HG02884 (cell line): ENCODE data around the gene CDH1.
A peak's percentile ranks its signal among the peaks of the same experiment; 100 is the strongest.
"Not testable (repeated sequence)": the region's sequence is repeated elsewhere in the genome, so short reads cannot be mapped to it uniquely, and the experiment has no call there.

Experiments
- ATAC-seq: cut with Tn5 transposase; IDR thresholded peaks from one replicate; pipeline ENCODE4 v1.9.1; 2021; ENCODE audit warnings: mild to moderate bottlenecking, moderate library complexity; ENCODE audit not compliant: unreplicated experiment

Gene CDH1

DNA sequence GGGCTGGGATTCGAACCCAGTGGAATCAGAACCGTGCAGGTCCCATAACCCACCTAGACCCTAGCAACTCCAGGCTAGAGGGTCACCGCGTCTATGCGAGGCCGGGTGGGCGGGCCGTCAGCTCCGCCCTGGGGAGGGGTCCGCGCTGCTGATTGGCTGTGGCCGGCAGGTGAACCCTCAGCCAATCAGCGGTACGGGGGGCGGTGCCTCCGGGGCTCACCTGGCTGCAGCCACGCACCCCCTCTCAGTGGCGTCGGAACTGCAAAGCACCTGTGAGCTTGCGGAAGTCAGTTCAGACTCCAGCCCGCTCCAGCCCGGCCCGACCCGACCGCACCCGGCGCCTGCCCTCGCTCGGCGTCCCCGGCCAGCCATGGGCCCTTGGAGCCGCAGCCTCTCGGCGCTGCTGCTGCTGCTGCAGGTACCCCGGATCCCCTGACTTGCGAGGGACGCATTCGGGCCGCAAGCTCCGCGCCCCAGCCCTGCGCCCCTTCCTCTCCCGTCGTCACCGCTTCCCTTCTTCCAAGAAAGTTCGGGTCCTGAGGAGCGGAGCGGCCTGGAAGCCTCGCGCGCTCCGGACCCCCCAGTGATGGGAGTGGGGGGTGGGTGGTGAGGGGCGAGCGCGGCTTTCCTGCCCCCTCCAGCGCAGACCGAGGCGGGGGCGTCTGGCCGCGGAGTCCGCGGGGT is at the start of gene CDH1:
CDH1 (plus strand) TSS at position 247 of the 684 bp plus-strand sequence; CDS start at position 371, 124 bp downstream.
- ATAC-seq: no peak

DNA sequence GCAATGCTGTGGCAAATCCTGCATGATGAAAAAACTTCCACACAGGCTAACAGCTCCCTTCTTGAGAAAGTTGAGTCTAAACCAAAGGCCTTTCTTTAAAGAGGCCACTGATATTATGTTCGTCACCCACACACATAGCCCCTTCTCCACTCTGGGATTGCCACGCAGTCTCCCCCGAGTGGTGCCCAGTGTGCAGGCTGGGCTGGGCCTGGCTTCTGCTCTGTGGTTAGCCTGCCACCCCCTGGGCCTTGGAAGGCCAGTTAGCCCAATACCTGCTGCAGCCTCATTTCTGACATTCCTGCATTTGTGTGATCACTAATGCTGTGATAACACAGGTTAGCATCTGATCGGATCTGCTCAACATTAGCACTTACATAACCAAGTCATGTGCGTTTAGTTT is 47.2 kb upstream of the CDH1 start:
- no peak for ATAC-seq

DNA sequence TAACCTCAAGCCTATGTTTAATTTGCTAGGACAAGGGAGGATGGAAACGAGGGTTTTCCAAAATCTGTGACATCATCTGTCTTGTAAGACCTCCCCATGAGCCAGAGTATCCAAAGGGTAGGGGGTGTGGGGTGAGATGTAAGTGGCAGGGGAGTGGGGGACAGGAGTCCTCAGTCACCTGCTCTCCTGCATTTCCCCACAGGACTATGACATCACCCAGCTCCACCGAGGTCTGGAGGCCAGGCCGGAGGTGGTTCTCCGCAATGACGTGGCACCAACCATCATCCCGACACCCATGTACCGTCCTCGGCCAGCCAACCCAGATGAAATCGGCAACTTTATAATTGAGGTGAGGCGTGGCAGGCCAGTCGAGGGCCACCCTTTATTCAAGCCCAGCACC is 41.5 kb upstream of the CDH1 start:
- ATAC-seq: no peak

DNA sequence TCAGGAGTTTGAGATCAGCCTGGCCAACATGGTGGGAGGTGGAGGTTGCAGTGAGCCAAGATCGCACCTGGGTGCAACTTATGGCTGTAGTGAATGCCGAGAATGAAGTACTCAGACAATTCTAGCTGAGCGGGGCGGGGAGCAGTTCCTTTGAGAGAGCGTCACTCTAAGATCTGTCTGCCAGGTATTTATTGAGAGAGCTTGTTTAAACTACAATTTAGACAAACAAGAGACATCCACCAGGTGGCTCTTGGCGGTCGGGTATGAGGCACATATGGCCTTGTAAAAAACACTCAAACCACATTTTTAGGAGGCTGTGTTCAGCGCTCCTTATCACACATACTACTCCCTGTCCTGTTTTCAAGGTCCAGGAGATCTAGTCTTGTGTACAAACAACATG is 40.6 kb upstream of the CDH1 start:
- ATAC-seq: no peak

DNA sequence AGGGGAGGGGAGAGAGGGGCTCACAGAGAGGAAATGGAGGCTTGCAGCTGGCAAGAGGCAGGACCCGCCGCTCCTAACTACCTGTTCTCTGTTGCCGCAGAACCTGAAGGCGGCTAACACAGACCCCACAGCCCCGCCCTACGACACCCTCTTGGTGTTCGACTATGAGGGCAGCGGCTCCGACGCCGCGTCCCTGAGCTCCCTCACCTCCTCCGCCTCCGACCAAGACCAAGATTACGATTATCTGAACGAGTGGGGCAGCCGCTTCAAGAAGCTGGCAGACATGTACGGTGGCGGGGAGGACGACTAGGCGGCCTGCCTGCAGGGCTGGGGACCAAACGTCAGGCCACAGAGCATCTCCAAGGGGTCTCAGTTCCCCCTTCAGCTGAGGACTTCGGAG is 39.0 kb upstream of the CDH1 start:
- ATAC-seq: no peak

DNA sequence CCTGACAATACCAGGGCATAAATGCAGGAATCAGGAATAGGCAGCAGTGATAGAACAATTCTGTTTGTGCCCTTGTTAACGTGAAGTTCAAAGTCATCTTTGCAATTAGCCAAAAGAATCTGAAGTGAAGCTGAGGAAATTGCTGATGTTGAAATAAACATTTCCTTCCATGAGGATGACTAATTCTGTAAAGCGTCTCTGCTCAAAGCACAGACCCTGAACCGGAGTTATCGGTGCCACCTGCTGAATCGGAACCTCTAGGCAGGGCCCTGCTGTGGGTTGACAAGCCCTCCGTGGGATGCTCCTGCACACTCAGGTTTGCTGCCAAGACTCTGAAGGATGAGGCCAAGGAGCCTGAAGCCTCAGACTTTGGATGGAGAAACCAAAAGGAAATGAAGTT is 37.0 kb upstream of the CDH1 start:
- no peak for ATAC-seq

DNA sequence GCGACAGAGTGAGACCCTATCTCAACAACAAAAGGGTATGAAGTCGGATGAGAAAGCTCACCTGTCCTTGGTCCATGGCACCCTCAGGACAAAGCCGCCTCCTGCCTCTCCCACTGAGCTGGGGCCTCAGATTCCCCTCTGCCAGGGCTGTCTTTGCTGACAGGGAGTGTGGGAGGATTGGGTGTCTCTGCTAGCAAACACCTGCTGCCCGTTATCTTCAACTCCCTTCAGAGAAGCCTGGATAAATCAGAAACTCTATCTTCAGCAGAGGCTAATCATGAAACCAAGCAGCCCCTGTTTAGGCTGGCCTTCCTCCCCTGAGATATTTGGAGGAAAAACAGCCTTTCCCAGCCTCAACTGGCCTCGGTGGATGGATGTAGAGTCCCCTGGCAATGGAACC is 36.3 kb upstream of the CDH1 start:
- ATAC-seq: no peak

DNA sequence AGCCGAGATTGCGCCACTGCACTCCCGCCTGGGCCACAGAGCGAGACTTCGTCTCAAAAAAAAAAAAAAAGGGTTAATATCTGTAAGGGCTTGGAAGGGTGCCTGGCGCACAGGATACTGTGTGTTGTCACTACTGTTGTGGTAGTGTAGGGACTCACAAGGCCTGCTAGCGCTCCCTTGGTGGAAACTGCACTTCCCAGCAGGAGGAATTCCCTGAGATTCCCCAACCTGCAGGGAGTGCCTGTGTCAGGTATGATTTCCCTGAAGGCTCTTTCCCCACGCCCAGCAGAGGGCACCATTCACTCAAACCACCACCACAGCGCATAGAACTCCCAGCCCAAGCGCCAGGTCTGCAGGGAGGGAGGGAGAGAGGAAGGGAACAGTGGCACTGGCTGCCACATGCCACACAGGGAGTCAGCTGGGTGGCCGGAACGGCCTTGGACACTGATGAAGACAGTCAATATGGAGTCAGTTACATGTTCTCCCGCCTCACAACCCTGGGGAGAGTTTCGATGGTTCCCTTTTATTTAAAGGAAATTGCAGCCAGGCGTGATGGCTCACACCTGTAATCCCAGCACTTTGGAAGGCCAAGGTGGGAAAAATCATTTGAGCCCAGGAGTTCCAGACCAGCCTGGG is 32.7 kb upstream of the CDH1 start:
- no peak for ATAC-seq

DNA sequence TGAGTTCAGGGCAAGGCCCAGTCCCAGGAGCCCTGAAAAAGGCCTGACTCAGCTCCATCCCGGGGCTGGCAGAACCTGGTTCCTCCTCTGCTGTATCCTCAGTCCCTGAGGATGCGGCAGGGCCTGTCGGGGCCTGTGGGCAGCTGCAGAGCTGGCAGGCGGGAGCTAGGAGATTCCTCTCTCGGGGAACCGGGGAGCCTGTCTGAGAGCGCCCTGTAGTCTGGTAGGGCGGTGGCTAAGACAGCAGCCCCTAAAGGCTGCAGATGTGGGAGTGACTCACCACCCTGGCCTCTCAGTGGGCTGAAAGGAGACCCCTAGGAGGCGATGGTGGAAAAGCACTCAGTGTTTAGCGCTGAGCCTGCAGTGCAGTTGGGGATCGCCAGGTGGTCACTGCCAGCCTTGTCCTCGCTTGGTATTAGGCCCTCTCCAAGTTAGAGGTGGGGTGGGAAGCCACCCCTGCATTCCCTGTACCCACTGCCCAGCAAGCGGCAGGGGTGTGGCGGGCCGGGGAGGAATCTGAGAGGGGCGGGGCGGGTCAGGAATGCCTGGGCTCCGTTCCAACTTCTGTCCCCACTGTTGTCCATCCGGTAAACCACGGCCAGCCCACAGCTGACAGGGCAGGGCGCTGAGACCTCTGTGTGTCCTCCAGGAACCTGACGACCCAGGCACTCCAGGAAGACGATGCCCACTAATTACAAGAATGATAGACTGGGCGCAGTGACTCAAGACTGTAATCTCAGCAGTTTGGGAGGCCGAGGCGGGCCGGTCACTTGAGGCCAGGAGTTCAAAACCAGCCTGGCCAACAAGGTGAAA is 29.5 kb upstream of the CDH1 start:
- no peak for ATAC-seq

DNA sequence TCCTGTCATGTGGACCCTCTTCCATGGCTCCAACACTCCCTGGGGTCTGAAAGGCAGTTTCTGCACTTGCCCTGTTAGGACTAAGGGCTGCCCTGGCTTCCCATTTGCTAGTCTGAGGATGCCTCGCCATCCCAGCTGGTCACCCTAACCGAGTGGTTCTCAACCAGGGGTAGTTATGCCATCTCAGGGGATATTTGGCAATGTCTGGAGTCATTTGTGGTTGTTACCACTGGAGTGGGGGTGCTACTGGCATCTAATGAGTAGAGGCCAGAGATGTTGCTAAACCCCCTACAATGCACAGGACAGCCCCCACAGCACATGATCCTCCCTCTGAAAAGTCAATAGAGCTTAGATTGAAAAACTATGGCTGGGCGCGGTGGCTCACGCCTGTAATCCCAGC is 26.9 kb upstream of the CDH1 start:
- ATAC-seq: no peak

DNA sequence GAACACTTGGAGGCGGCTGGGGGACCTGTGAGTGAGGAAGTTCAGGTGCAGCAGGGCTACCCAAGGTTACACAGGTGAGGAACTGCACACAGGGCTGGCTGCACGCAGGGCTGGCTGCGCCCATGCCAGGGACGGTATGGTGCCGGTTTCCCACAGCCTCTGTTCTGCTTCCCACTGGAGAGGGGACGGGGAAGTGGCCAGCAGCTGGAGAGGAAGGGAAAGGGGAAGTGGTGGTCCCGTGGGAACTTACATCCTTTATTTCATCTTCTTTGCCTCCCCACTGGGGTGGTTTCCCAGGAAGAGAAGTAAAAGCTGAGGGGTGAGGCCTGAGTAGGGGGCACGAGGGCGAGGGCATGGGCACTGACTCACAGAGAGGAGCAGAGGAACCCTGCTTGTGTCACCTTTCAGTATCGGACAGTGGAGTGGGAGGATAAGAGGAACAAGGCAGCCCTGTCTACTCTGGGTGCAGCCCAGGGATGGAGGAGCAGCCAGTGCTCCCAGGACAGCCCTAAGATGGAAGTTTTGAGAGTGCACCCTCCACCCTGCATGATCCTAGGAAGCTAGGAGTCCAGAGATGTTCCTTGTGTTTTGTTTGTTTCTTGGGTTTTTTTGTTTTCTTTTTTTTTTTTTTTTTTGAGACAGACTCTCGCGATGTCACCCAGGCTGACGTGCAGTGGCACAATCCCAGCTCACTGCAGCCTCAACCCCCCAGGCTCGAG is 25.5 kb upstream of the CDH1 start:
- no peak for ATAC-seq

DNA sequence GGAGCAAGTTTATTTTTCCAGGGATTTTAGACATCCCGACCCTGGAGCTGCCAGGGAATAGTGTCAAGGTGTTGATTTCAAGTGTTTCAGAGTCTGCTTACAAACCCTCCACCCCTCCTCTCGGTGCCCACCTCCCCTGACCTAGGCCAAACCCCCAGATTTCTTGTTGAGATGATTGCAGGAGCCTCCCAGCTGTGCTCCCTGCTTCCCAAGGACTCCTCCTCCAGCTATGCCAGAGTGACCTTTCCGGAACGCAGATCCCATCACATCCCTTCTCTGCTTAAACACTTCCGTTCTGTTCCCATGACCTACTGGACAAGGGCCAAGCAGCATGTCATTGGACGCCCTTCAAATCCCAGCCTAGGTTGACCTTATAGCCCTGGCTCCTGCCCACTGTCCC is 23.7 kb upstream of the CDH1 start:
- ATAC-seq: no peak

DNA sequence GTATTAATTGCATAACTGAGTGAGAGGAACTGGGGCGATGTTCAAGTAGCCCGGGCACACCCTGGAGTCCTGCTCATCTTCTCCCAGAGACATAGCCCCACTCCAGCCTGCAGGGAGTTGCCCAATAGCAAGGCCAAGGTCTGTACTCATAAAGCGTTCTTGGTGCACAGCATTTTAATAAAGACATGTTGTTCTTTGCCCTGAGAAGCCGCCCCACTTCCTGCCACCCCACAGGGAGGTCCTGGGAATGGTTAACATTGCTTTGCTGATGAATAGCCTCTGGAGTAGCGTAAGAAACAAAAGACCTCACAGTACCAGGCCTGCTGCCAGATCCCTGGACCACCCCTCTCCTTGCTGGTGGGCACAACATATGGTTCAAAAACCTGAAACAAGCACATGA is 21.6 kb upstream of the CDH1 start:
- no peak for ATAC-seq

DNA sequence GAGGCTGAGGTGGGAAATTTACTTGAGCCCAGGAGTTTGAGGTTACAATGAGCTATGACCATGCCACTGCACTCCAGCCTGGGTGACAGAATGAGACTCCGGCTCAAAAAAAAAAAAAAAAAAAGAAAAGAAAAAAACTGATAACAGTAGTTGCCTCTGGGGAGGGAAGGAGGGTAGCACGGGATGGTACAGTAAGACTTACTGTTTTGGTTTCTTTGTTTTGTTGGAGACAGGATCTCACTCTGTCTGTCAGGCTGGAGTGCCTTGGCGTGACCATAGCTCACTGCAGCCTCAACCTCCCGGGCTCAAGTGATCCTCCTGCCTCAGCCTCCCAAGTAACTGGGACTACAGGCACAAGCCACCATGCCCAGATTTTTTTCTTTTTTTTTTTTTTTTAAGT is 20.6 kb upstream of the CDH1 start:
- ATAC-seq: not testable (repeated sequence)

DNA sequence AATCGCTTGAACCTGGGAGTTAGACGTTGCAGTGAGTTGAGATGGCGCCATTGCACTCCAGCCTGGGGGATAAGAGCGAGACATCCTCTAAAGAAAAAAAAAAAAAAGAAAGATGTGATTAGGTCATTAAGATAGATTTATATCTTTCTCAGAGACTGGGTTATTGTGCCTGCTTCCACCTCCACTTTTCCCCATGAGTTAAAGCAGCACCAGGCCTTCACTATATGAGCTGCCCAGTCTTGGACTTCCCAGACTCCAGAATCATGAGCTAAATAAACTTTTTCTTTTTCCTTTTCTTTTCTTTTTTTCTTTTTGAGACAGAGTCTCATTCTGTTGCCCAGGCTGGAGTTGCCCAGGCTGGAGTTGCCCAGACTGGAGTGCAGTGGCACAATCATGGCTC is 19.4 kb upstream of the CDH1 start:
- no peak for ATAC-seq

DNA sequence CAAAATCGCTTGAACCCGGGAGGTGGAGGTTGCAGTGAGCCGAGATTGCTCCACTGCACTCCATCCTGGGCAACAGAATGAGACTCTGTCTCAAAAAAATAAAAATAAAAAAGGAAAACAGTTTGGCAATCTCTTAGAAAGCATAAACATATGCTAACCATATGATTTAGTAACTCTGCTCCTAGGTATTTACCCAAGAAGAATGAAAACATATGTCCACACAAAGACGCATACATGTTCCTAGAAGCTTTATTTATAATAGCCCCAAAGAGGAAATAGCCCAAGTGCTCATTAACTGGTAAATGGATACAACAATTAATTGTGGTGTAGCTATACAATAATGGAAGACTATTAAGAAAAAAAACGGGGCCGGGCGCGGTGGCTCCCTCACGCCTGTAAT is 18.5 kb upstream of the CDH1 start:
- ATAC-seq: no peak

DNA sequence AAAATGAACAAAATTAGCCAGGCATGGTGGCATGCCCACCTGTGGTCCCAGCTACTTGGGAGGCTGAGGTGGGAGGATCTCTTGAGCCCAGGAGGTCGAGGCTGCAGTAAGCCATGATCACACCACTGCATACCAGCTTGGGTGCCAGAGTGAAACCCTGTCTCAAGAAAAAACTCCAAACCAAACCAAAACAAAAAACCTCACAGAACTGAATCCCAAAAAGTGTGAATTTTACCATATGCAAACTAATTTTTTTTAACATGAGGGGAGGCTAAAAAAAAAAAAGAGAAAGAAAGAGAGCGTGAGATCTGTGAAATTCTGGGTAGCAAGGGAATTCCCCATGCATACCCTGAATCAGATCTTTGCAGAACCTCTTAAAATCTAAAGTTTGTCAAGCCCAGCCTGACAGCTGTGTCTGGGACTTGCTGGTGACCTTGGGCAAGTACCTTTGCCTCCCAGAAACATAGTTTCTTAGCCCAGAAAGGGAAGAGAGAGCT is 17.1 kb upstream of the CDH1 start:
- ATAC-seq: peak; percentile 90

DNA sequence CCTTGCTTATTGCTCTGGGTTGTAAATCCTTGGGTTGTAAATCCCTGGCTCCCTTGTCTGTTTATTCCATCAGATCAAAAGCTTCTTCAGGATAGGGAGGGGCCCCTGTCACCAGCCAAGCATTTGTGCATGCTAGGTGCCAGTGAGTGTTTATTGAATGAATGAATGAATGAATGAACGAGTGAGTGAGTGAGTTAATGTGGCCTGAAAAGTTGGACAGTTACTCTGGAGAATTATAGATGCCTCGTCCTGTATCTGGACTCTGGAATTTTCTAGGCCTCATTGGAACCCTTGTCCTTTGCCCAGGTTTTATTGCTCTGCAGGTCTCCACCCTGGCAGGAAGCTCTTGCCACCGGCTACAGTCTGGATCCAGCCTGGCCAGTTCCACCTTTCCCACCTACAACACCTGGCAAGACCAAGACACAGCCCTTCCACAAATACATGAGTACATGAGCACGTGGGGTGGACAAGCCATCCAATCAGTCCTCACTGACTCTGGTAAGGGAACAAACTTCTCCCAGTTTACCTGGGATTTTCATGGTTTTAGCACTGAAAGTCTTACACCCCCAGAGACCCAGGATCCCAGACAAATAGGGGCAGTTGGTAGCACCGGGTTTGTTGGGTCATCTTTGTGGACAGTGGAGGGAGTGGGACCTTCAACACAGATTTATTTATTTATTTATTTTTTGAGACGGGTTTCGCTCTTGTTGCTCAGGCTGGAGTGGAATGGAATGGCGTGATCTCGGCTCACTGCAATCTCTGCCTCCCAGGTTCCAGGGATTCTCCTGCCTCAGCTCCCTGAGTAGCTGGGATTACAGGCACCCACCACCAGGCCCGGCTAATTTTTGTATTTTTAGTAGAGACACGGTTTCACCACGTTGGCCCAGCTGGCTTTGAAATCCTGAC is 14.7 kb upstream of the CDH1 start:
- no peak for ATAC-seq

DNA sequence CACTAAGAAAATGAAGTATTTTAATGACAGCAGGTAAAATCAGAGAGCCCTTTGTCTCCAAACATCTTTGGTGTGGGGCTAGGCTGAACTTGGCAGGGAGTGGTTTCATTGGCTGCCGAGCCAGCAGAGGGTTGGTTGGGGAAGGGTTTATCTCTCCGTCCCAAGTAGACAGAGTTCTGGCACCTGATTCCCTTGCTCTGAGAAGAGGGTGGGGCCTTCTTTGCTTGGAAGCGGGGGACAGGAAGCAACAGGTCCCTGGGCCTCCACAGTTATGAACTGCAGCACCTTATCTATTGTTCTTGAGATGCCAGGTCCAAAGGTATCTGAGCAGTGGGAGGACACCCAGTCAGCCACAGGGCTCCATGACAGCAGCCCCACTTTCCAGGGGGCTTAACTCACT is 12.3 kb upstream of the CDH1 start:
- no peak for ATAC-seq

DNA sequence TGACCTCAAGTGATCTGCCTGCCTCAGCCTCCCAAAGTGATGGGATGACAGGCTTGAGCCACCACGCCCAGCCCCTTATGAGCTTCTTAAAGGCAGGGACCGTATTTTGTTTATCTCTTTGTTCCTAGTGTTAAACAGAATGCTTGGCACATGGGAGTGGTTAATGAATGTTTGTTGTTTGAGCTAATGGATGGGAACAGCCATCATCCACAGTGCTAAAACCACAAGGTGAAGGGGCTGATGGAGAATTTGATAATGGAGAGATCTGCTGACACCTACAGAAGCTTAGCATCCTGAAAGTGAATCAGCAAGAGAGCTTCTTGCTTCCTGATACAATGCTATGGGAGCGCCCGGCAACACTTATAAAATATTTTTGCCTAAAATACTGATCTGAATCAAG is 8.6 kb upstream of the CDH1 start:
- ATAC-seq: no peak
